Hepatocyte (in vitro differentiated cells): ENCODE results near the gene UNC5CL. TPM values are rescaled to one million over a fixed set of nuclear protein-coding genes. Genes with fewer than 3 reads are reported as not detected.

Source experiments
- DNase-seq: peaks from one replicate; pipeline ENCODE4 v3.0.0-alpha.2; 2016; ENCODE audit warnings: low spot score
- H2AFZ ChIP-seq: fragments of 200-600 bp; sonication (generic); 2 replicates; pipeline ENCODE4 v1.6.0; 2016; ENCODE audit warnings: antibody characterized with exemption, mild to moderate bottlenecking
- H3K27ac ChIP-seq: fragments of 200-600 bp; sonication (generic); 2 replicates; pipeline ENCODE4 v1.5.1; 2016; ENCODE audit warnings: mild to moderate bottlenecking
- H3K27me3 ChIP-seq: fragments of 200-600 bp; sonication (generic); 2 replicates; pipeline ENCODE4 v1.6.1; 2016
- H3K36me3 ChIP-seq: fragments of 200-600 bp; sonication (generic); replicated peaks from 2 replicates; pipeline ENCODE4 v1.5.1; 2016; ENCODE audit warnings: low read depth; ENCODE audit not compliant: insufficient read depth
- H3K4me1 ChIP-seq: fragments of 200-600 bp; sonication (generic); 2 replicates; pipeline ENCODE4 v1.5.1; 2016; ENCODE audit warnings: mild to moderate bottlenecking, moderate library complexity; ENCODE audit not compliant: insufficient read depth
- H3K4me2 ChIP-seq: fragments of 200-600 bp; sonication (generic); 2 replicates; pipeline ENCODE4 v1.6.0; 2016
- H3K4me3 ChIP-seq: fragments of 200-600 bp; sonication (generic); 2 replicates; pipeline ENCODE4 v1.5.1; 2016; ENCODE audit warnings: mild to moderate bottlenecking
- H3K79me2 ChIP-seq: fragments of 200-600 bp; sonication (generic); 2 replicates; pipeline ENCODE4 v1.6.0; 2017; ENCODE audit warnings: mild to moderate bottlenecking
- H3K9me2 ChIP-seq: fragments of 200-600 bp; sonication (generic); replicated peaks from 2 replicates; pipeline ENCODE4 v1.6.0; 2017; ENCODE audit warnings: mild to moderate bottlenecking; ENCODE audit not compliant: insufficient read depth
- H3K9me3 ChIP-seq: fragments of 200-600 bp; sonication (generic); 2 replicates; pipeline ENCODE4 v1.5.1; 2016; ENCODE audit warnings: low read depth, mild to moderate bottlenecking
- H4K20me1 ChIP-seq: fragments of 200-600 bp; sonication (generic); 2 replicates; pipeline ENCODE4 v1.6.0; 2016; ENCODE audit warnings: mild to moderate bottlenecking; ENCODE audit not compliant: insufficient read depth, poor library complexity, severe bottlenecking
- CTCF ChIP-seq: fragments of 200-600 bp; sonication (generic); IDR thresholded peaks from 2 replicates; pipeline ENCODE4 v1.5.1; 2016; ENCODE audit warnings: antibody characterized with exemption, mild to moderate bottlenecking; ENCODE audit not compliant: poor library complexity
- EZH2 ChIP-seq: fragments of 200-600 bp; sonication (generic); IDR thresholded peaks from 2 replicates; pipeline ENCODE4 v1.6.1; 2016; ENCODE audit warnings: antibody characterized with exemption, mild to moderate bottlenecking, borderline replicate concordance
- EZH2phosphoT487 ChIP-seq: fragments of 200-600 bp; sonication (generic); IDR thresholded peaks from one replicate; pipeline ENCODE4 v1.6.1; 2018; ENCODE audit warnings: antibody characterized with exemption, mild to moderate bottlenecking, low read depth, moderate library complexity; ENCODE audit not compliant: unreplicated experiment, severe bottlenecking
- WGBS: methylation state at CpG from one replicate; pipeline ENCODE4 v1.1.6; 2016; ENCODE audit warnings: low lambda C conversion rate; ENCODE audit errors: missing lambda C conversion rate; 5-methylcytosine and 5-hydroxymethylcytosine counted together
- polyA plus RNA-seq: library from polyadenylated mRNA; unstranded; fragments of >200 nt; fragmentation: Nextera tagmentation; extraction: Ambion mirVana; gene quantifications from 2 replicates; pipeline ENCODE4 v1.2.1, GENCODE V29; 2016
- total RNA-seq: library from RNA; depleted of rRNA; stranded (reverse); fragments of >200 nt; gene quantifications from 2 replicates; pipeline ENCODE4 v1.2.3, GENCODE V29; 2014

Gene UNC5CL
- total and polyA plus RNA-seq, 2 experiments from 2014 or later: 37.1 to 42.9 TPM

DNA sequence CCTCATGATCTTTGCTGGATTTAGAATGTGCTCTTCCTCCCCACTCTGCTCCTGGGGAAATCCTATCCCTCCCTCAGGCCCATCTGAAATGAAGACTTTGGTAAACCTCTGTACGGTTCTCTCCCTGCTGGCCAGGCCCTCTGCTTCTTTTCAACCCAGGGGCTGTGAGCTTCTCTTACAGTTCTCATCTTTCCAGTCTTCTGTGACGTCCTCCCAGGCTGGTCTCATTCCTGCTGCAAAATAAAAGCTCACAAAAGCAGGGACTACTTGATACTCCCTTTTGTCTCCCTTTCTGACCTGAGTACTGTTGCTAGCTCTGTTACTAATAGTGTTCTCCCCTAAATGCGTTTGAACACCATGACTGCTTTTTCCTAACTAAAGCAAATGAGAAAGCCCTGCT is 46.3 kb downstream of the UNC5CL start:
- no peak for DNase-seq
- WGBS: 80% methylated on average over 3 of the region's 3 CpGs
- H3K36me3 ChIP-seq: no peaks in the 10 kb centered on the region
- H3K27ac ChIP-seq: no peak overlapping the region
- no peak overlapping the region for H3K4me2 ChIP-seq
- no peak for TF ChIP-seq CTCF
- TF ChIP-seq EZH2: no peak
- TF ChIP-seq EZH2phosphoT487: no peak
- no peak overlapping the region for H3K4me3 ChIP-seq
- H3K27me3 ChIP-seq: no peaks in the 10 kb centered on the region
- no peak overlapping the region for H2AFZ ChIP-seq
- H3K4me1 ChIP-seq: peaks cover 22% of the 10 kb centered on the region
- no peaks in the 10 kb centered on the region for H3K9me2 ChIP-seq
- H4K20me1 ChIP-seq: no peaks in the 10 kb centered on the region
- no peaks in the 10 kb centered on the region for H3K9me3 ChIP-seq
- no peaks in the 10 kb centered on the region for H3K79me2 ChIP-seq

GRCh38 chr6:40990301-40990700 is 48.7 kb downstream of the UNC5CL start:
- Histone ChIP-seq H4K20me1 (no peaks in the 10 kb centered on the region), H3K4me2 (no peak overlapping the region), H3K4me1 (peaks cover 4% of the 10 kb centered on the region), H3K79me2 (no peaks in the 10 kb centered on the region), H3K9me3 (no peaks in the 10 kb centered on the region), H3K9me2 (no peaks in the 10 kb centered on the region), H3K27me3 (no peaks in the 10 kb centered on the region), H2AFZ (no peak overlapping the region), H3K36me3 (no peaks in the 10 kb centered on the region), H3K27ac (no peak overlapping the region), H3K4me3 (no peak overlapping the region)
- no peak for TF ChIP-seq CTCF
- no peak for TF ChIP-seq EZH2
- no peak for TF ChIP-seq EZH2phosphoT487
- WGBS: 90% methylated on average over 4 of the region's 4 CpGs
- no peak for DNase-seq

GRCh38 chr6:40989204-40990169 is 49.5 kb downstream of the UNC5CL start:
- no peak for DNase-seq
- no peak overlapping the region for H2AFZ ChIP-seq
- no peaks in the 10 kb centered on the region for H3K9me3 ChIP-seq
- H3K79me2 ChIP-seq: no peaks in the 10 kb centered on the region
- no peaks in the 10 kb centered on the region for H4K20me1 ChIP-seq
- TF ChIP-seq EZH2phosphoT487: no peak
- no peak for TF ChIP-seq CTCF
- no peak for TF ChIP-seq EZH2
- H3K27me3 ChIP-seq: no peaks in the 10 kb centered on the region
- no peaks in the 10 kb centered on the region for H3K36me3 ChIP-seq
- no peak overlapping the region for H3K4me2 ChIP-seq
- peaks cover 4% of the 10 kb centered on the region for H3K4me1 ChIP-seq
- H3K9me2 ChIP-seq: no peaks in the 10 kb centered on the region
- H3K27ac ChIP-seq: no peak overlapping the region
- WGBS: 87% methylated on average over 15 of the region's 15 CpGs
- H3K4me3 ChIP-seq: no peak overlapping the region
